Panc1 (cell line): Measurements from ENCODE around the gene OR3A1. TPM values are rescaled to one million over a fixed set of nuclear protein-coding genes. Genes with fewer than 3 reads are reported as not detected.

ENCODE experiments used
- ATAC-seq: fragments of 200-7000 bp; cut with Tn5 transposase; 2 replicates; pipeline ENCODE4 v1.9.1; 2020; ENCODE audit warnings: mild to moderate bottlenecking, moderate library complexity
- BruUV-seq: library from RNA; stranded (reverse); fragments of 400-500 nt; replicated peaks from 2 replicates; lab custom pipeline; 2021; lab: Mats Ljungman, UMichigan
- CTCF ChIA-PET: fragments of 300-600 bp; sonication (Branson Sonifier 250); formaldehyde crosslinking; loops from one replicate; lab custom pipeline; 2022; ENCODE audit warnings: antibody characterized with exemption; lab: Charles Lee
- POLR2A ChIA-PET: fragments of 300-600 bp; sonication (Branson Sonifier 250); formaldehyde crosslinking; loops from one replicate; lab custom pipeline; 2022; ENCODE audit warnings: antibody characterized with exemption; lab: Charles Lee
- DNase-seq: peaks from one replicate; pipeline ENCODE4 v3.0.0-alpha.2; 2010; ENCODE audit warnings: low read depth, low spot score
- H3K27ac ChIP-seq: 2 replicates; pipeline ENCODE4 v1.5.1; 2011; ENCODE audit warnings: mild to moderate bottlenecking, low read length, inconsistent platforms
- H3K27me3 ChIP-seq: fragments of 200-500 bp; sonication (Bioruptor generic); 2 replicates; pipeline ENCODE4 v1.6.0; 2014; ENCODE audit warnings: low read length, inconsistent platforms; ENCODE audit not compliant: control insufficient read depth, insufficient read depth
- H3K36me3 ChIP-seq: fragments of 200-500 bp; sonication (Bioruptor generic); 2 replicates; pipeline ENCODE4 v1.5.1; 2014; ENCODE audit warnings: inconsistent platforms, mild to moderate bottlenecking, low read length, moderate library complexity; ENCODE audit not compliant: control insufficient read depth, insufficient read depth
- H3K4me1 ChIP-seq: 2 replicates; pipeline ENCODE4 v1.5.1; 2011; ENCODE audit warnings: inconsistent platforms, mild to moderate bottlenecking, low read length, moderate library complexity; ENCODE audit not compliant: control insufficient read depth, insufficient read depth
- H3K4me3 ChIP-seq, 2 experiments: 2 replicates each; pipeline ENCODE4 v1.5.1; 2011 to 2012; ENCODE audit warnings: low read depth in 2 of 2, low read length in 2 of 2, mild to moderate bottlenecking in 2 of 2, inconsistent platforms in 1 of 2, moderate library complexity in 1 of 2
- H3K9me3 ChIP-seq: fragments of 200-500 bp; sonication (Bioruptor generic); 2 replicates; pipeline ENCODE4 v1.5.1; 2014; ENCODE audit warnings: low read depth, mild to moderate bottlenecking, inconsistent platforms, low read length, moderate library complexity; ENCODE audit not compliant: control insufficient read depth, insufficient read depth
- POLR2AphosphoS5 ChIP-seq: IDR thresholded peaks from 2 replicates; pipeline ENCODE4 v1.6.1; 2012; ENCODE audit warnings: mild to moderate bottlenecking, low read depth, low read length, moderate library complexity
- SIN3A ChIP-seq: IDR thresholded peaks from 2 replicates; pipeline ENCODE4 v1.6.1; 2012; ENCODE audit warnings: low read depth, mild to moderate bottlenecking, low read length, moderate library complexity, borderline replicate concordance; ENCODE audit not compliant: insufficient read depth
- TCF7L2 ChIP-seq: IDR thresholded peaks from 2 replicates; pipeline ENCODE4 v1.6.1; 2011; ENCODE audit warnings: mild to moderate bottlenecking, low read depth, low read length, inconsistent platforms
- in situ Hi-C: cut with HindIII; loops from 2 replicates; pipeline ENCODE4 v1.10.0; 2016; ENCODE audit warnings: low sequenced_read_pairs, low pct_unique_long_range_greater_than_20kb
- intact Hi-C: fragments of 100-400 bp; cut with micrococcal nuclease; formaldehyde crosslinking; loops from one replicate; pipeline ENCODE4 v1.10.0; 2022; ENCODE audit not compliant: unreplicated experiment
- total RNA-seq: library from RNA; stranded (reverse); gene quantifications from one replicate; pipeline ENCODE4 v1.2.1, GENCODE V29; 2021; ENCODE audit not compliant: unreplicated experiment
- TF ChIP-seq, protein P1 (sequence below): fragments of 450-650 bp; IDR thresholded peaks from 2 replicates; pipeline ENCODE4 v1.5.1; 2017; ENCODE audit warnings: mild to moderate bottlenecking
- TF ChIP-seq, protein P2 (sequence below), 2 experiments: IDR thresholded peaks; 2 replicates each; pipeline ENCODE4 v1.6.1; 2011 to 2012; ENCODE audit warnings: low read depth in 2 of 2, control low read depth in 1 of 2, low read length in 1 of 2, mild to moderate bottlenecking in 1 of 2, moderate library complexity in 1 of 2; ENCODE audit not compliant: insufficient read depth in 1 of 2

The OR3A1 gene
- total RNA-seq, 1 experiment from 2014 or later: not detected

- no TSS peak for BruUV-seq
- no peak for ATAC-seq
- H3K9me3 ChIP-seq: no peaks in the 10 kb centered on the region
- TF ChIP-seq SIN3A: no peak
- TF ChIP-seq, protein P1, sequence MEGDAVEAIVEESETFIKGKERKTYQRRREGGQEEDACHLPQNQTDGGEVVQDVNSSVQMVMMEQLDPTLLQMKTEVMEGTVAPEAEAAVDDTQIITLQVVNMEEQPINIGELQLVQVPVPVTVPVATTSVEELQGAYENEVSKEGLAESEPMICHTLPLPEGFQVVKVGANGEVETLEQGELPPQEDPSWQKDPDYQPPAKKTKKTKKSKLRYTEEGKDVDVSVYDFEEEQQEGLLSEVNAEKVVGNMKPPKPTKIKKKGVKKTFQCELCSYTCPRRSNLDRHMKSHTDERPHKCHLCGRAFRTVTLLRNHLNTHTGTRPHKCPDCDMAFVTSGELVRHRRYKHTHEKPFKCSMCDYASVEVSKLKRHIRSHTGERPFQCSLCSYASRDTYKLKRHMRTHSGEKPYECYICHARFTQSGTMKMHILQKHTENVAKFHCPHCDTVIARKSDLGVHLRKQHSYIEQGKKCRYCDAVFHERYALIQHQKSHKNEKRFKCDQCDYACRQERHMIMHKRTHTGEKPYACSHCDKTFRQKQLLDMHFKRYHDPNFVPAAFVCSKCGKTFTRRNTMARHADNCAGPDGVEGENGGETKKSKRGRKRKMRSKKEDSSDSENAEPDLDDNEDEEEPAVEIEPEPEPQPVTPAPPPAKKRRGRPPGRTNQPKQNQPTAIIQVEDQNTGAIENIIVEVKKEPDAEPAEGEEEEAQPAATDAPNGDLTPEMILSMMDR: no peak
- no peak for TF ChIP-seq TCF7L2
- TF ChIP-seq POLR2AphosphoS5: no peak
- TF ChIP-seq, protein P2, sequence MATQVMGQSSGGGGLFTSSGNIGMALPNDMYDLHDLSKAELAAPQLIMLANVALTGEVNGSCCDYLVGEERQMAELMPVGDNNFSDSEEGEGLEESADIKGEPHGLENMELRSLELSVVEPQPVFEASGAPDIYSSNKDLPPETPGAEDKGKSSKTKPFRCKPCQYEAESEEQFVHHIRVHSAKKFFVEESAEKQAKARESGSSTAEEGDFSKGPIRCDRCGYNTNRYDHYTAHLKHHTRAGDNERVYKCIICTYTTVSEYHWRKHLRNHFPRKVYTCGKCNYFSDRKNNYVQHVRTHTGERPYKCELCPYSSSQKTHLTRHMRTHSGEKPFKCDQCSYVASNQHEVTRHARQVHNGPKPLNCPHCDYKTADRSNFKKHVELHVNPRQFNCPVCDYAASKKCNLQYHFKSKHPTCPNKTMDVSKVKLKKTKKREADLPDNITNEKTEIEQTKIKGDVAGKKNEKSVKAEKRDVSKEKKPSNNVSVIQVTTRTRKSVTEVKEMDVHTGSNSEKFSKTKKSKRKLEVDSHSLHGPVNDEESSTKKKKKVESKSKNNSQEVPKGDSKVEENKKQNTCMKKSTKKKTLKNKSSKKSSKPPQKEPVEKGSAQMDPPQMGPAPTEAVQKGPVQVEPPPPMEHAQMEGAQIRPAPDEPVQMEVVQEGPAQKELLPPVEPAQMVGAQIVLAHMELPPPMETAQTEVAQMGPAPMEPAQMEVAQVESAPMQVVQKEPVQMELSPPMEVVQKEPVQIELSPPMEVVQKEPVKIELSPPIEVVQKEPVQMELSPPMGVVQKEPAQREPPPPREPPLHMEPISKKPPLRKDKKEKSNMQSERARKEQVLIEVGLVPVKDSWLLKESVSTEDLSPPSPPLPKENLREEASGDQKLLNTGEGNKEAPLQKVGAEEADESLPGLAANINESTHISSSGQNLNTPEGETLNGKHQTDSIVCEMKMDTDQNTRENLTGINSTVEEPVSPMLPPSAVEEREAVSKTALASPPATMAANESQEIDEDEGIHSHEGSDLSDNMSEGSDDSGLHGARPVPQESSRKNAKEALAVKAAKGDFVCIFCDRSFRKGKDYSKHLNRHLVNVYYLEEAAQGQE (IDR thresholded peaks at IDR 0.05; ENCODE audit: insufficient read depth in 1 of 2, low read depth in 2 of 2, low read length in 1 of 2): no peak
- no peaks in the 10 kb centered on the region for H3K4me1 ChIP-seq
- no peak overlapping the region for H3K27ac ChIP-seq
- ChIA-PET POLR2A (no interaction called here), CTCF (no interaction called here)
- DNase-seq: no peak
- in situ Hi-C loops (no loop called here), intact Hi-C loops (no loop called here)
- no peak overlapping the region for H3K4me3 ChIP-seq
- H3K27me3 ChIP-seq: no peaks in the 10 kb centered on the region
- H3K36me3 ChIP-seq: no peaks in the 10 kb centered on the region
These were observed 20.2 kb upstream of the OR3A1 start for GRCh38 chr17:3318336-3318735.

DNA sequence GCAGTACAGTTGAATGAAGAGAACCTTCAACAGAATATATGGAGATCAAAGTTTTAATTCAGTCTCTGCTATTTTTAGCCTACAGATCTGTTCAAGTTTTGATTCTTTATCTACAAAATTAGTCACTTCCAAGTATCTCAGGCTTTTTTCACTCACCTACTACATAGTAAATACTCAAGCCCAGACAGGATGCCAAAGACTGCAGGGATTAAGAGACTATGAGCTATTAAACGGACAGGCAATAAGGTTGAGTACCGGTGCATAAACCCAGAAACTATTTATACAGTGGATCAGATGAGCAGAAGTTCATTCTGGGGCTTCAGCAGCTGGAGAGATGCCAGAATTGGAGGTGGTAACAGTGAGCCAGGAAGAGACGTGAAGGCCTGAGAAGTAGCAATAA lies 18.7 kb upstream of the OR3A1 start:
- H3K36me3 ChIP-seq: no peaks in the 10 kb centered on the region
- no TSS peak for BruUV-seq

More for the DNA sequence above, 18.7 kb upstream of the OR3A1 start:
- H3K27ac ChIP-seq: no peak overlapping the region
- H3K9me3 ChIP-seq: no peaks in the 10 kb centered on the region
- in situ Hi-C loops (no loop called here), intact Hi-C loops (no loop called here)
- H3K4me3 ChIP-seq: no peak overlapping the region
- TF ChIP-seq SIN3A (no peak), TCF7L2 (no peak), POLR2AphosphoS5 (no peak)
- TF ChIP-seq, protein P1: no peak
- TF ChIP-seq, protein P2 (IDR thresholded peaks at IDR 0.05; ENCODE audit: insufficient read depth in 1 of 2, low read depth in 2 of 2, low read length in 1 of 2): no peak
- H3K4me1 ChIP-seq: no peaks in the 10 kb centered on the region
- POLR2A ChIA-PET: interaction anchor here (0.6 kb wide), 1 partner anchor 72 kb away, joined by 3 read pairs; no protein-coding TSS in a partner anchor
- H3K27me3 ChIP-seq: 0 out of 2 replicates have a peak, but pooled peaks cover 2% of the 10 kb centered on the region
- no peak for DNase-seq
- no peak for ATAC-seq
- CTCF ChIA-PET: no interaction called here
